B cell (primary cell): ENCODE data around the gene STARD3. TPM values are rescaled to one million over a fixed set of nuclear protein-coding genes. Genes with fewer than 3 reads are reported as not detected.

Source experiments
- ATAC-seq: fragments of 200-7000 bp; cut with Tn5 transposase; one replicate; pipeline ENCODE4 v1.10.0; 2021; ENCODE audit warnings: low read depth, mild to moderate bottlenecking, moderate number of reproducible peaks, moderate library complexity
- CTCF ChIA-PET: fragments of 350-600 bp; sonication (Branson Sonifier 250); formaldehyde crosslinking; loops from one replicate; lab custom pipeline; 2021; ENCODE audit warnings: antibody characterized with exemption, inconsistent platforms; lab: Charles Lee
- POLR2A ChIA-PET: fragments of 350-600 bp; sonication (Branson Sonifier 250); formaldehyde crosslinking; loops from one replicate; lab custom pipeline; 2021; ENCODE audit warnings: antibody characterized with exemption; lab: Charles Lee
- DNase-seq: peaks from one replicate; pipeline ENCODE4 v3.0.0; 2013
- H2AFZ ChIP-seq: 2 replicates; pipeline ENCODE4 v1.6.1; 2012; ENCODE audit warnings: mild to moderate bottlenecking, low read depth, low read length; ENCODE audit not compliant: insufficient read depth, poor library complexity, severe bottlenecking
- H3K27ac ChIP-seq, 2 donors: 1 replicate in 1 of 2; 2 replicates in 1 of 2; pipeline ENCODE4 v1.5.1; 2012 to 2013; ENCODE audit warnings: low read length in 2 of 2, mild to moderate bottlenecking in 2 of 2, moderate library complexity in 1 of 2
- H3K27me3 ChIP-seq, 4 experiments: fragments of 200-600 bp in 1 of 4; sonication (generic) in 1 of 4; replicated peaks in 1 of 4; 1 replicate in 2 of 4; 2 replicates in 2 of 4; pipeline versions ENCODE4 v1.6.1 to v1.7.0; 2013 to 2016; ENCODE audit warnings: low read length in 3 of 4, mild to moderate bottlenecking in 2 of 4, mixed read lengths in 1 of 4, moderate library complexity in 1 of 4; ENCODE audit not compliant: insufficient read depth in 4 of 4, control insufficient read depth in 3 of 4; ENCODE audit errors: control extremely low read depth in 1 of 4
- H3K36me3 ChIP-seq, 2 experiments: replicated peaks in 1 of 2; 1 replicate in 1 of 2; 2 replicates in 1 of 2; pipeline versions ENCODE4 v1.6.1 to v1.7.1; 2013; ENCODE audit warnings: low read length in 1 of 2; ENCODE audit not compliant: insufficient read depth in 2 of 2, control insufficient read depth in 1 of 2; ENCODE audit errors: control extremely low read depth in 1 of 2, extremely low read depth in 1 of 2
- H3K4me1 ChIP-seq, 2 donors: fragments of 200-600 bp in 1 of 2; sonication (generic) in 1 of 2; 1 replicate in 1 of 2; 2 replicates in 1 of 2; pipeline versions ENCODE4 v1.5.1 to v1.6.1; 2013 to 2017; ENCODE audit warnings: low read length in 2 of 2; ENCODE audit not compliant: control insufficient read depth in 2 of 2, insufficient read depth in 2 of 2
- H3K4me2 ChIP-seq: replicated peaks from 2 replicates; pipeline ENCODE3; 2012; ENCODE audit warnings: mild to moderate bottlenecking, low read depth, low read length; ENCODE audit not compliant: poor library complexity, severe bottlenecking
- H3K4me3 ChIP-seq, 5 experiments: fragments of 200-600 bp in 1 of 5; sonication (generic) in 1 of 5; 1 replicate in 3 of 5; 2 replicates in 2 of 5; pipeline versions ENCODE4 v1.5.1 to v1.7.0; 2011 to 2016; ENCODE audit warnings: low read length in 4 of 5, mild to moderate bottlenecking in 4 of 5, low read depth in 2 of 5, control low read depth in 1 of 5, moderate library complexity in 1 of 5; ENCODE audit not compliant: insufficient read depth in 1 of 5; ENCODE audit errors: control extremely low read depth in 1 of 5, extremely low read depth in 1 of 5
- H3K79me2 ChIP-seq: fragments of 200-600 bp; sonication (generic); one replicate; pipeline ENCODE4 v1.6.0; 2016; ENCODE audit warnings: low read length; ENCODE audit not compliant: control insufficient read depth, insufficient read depth
- H3K9ac ChIP-seq: fragments of 200-600 bp; sonication (generic); 2 replicates; pipeline ENCODE4 v1.6.1; 2017; ENCODE audit warnings: mild to moderate bottlenecking, low read length, moderate library complexity
- H3K9me3 ChIP-seq, 3 donors: one replicate each; pipeline versions ENCODE4 v1.6.1 to v1.7.1; 2013; ENCODE audit warnings: low read length in 2 of 3; ENCODE audit not compliant: control insufficient read depth in 2 of 3, insufficient read depth in 1 of 3; ENCODE audit errors: control extremely low read depth in 1 of 3
- H4K20me1 ChIP-seq: 2 replicates; pipeline ENCODE4 v1.6.0; 2012; ENCODE audit warnings: mild to moderate bottlenecking, low read length; ENCODE audit not compliant: insufficient read depth, control insufficient read depth, poor library complexity, severe bottlenecking
- H3K27ac Mint-ChIP-seq: one replicate; pipeline ENCODE4 v1.8.0; 2021; ENCODE audit warnings: mixed read lengths
- H3K27me3 Mint-ChIP-seq: one replicate; pipeline ENCODE4 v1.8.0; 2021; ENCODE audit warnings: mixed read lengths
- H3K4me1 Mint-ChIP-seq: one replicate; pipeline ENCODE4 v1.8.0; 2021; ENCODE audit warnings: mixed read lengths
- H3K4me3 Mint-ChIP-seq: one replicate; pipeline ENCODE4 v1.8.0; 2021; ENCODE audit warnings: mixed read lengths
- H3K9me3 Mint-ChIP-seq: one replicate; pipeline ENCODE4 v1.8.0; 2022; ENCODE audit warnings: mixed read lengths; ENCODE audit not compliant: insufficient read depth
- CTCF ChIP-seq: fragments of 200-600 bp; IDR thresholded peaks from one replicate; pipeline ENCODE4 v1.8.0; 2022; ENCODE audit warnings: antibody characterized with exemption, mild to moderate bottlenecking
- EZH2 ChIP-seq: IDR thresholded peaks from 2 replicates; pipeline ENCODE4 v1.6.1; 2012; ENCODE audit warnings: borderline replicate concordance, low read depth, mild to moderate bottlenecking, moderate library complexity, low read length; ENCODE audit not compliant: insufficient read depth, poor library complexity, severe bottlenecking
- WGBS: methylation state at CpG from one replicate; pipeline ENCODE4 v1.1.5; 2013; ENCODE audit warnings: missing lambda C conversion rate; ENCODE audit not compliant: insufficient coverage; 5-methylcytosine and 5-hydroxymethylcytosine counted together
- intact Hi-C: fragments of 100-400 bp; cut with micrococcal nuclease; formaldehyde crosslinking; loops from one replicate; pipeline ENCODE4 v1.10.0; 2022
- polyA plus RNA-seq: library from polyadenylated mRNA; depleted of rRNA; stranded (reverse); fragments of >200 nt; gene quantifications from 2 replicates; pipeline ENCODE4 v1.2.3, GENCODE V29; 2012
- total RNA-seq, 2 donors: library from RNA; stranded (reverse); fragments of 120-200 nt in 1 of 2; gene quantifications; 1 replicate in 1 of 2; 2 replicates in 1 of 2; pipeline versions ENCODE4 v1.2.3 to v1.2.4, GENCODE V29; 2013 to 2022

Gene STARD3
- total and polyA plus RNA-seq, 2 donors (not counting 1 experiment from before 2014, with no cell fraction given) = 93.1 to 231 TPM

GRCh38 chr17:39605492-39606433, 31.2 kb upstream of the STARD3 start:
- H3K27ac Mint-ChIP-seq = no peak overlapping the region
- intact Hi-C loops = no loop called here
- DNase-seq (peak; percentile 72), ATAC-seq (peak; percentile 11)
- H3K27me3 Mint-ChIP-seq = peaks cover 58% of the 10 kb centered on the region
- 4% methylated on average over 102 of the region's 102 CpGs for WGBS
- H3K4me1 Mint-ChIP-seq = peaks cover 32% of the 10 kb centered on the region
- Histone ChIP-seq H3K4me1 (peaks cover 44 to 47% of the 10 kb centered on the region in 2 donors), H3K27me3 (peaks cover 0 to 86% (median 68%) of the 10 kb centered on the region in 4 experiments), H3K9ac (peak overlapping the region; percentile 22), H3K4me2 (peak overlapping the region; percentile 83), H2AFZ (no peak overlapping the region), H3K9me3 (peaks cover 0 to 47% (median 0%) of the 10 kb centered on the region in 3 donors), H3K36me3 (no peaks in the 10 kb centered on the region), H3K79me2 (no peaks in the 10 kb centered on the region), H3K4me3 (peak overlapping the region in 2 of 5 experiments; percentile 21 to 39), H4K20me1 (peaks cover 3% of the 10 kb centered on the region), H3K27ac (no peak overlapping the region)
- ChIA-PET POLR2A (interaction anchor here (0.8 kb wide), 1 partner anchor 13 kb away, joined by 3 read pairs; no protein-coding TSS in a partner anchor), CTCF (interaction anchor here (0.6 to 4.8 kb wide), 5 partner anchors 11 to 63 kb away, joined by 3 to 30 read pairs (median 4); partner anchors contain the start of gene PNMT)
- no peak for TF ChIP-seq EZH2
- TF ChIP-seq CTCF = no peak
- no peaks in the 10 kb centered on the region for H3K9me3 Mint-ChIP-seq
- peak overlapping the region; percentile 78 for H3K4me3 Mint-ChIP-seq
